Mesothelial cell of epicardium (in vitro differentiated cells): ENCODE results near the gene STARD13. TPM values are rescaled to one million over a fixed set of nuclear protein-coding genes. Genes with fewer than 3 reads are reported as not detected.

Source experiments
- DNase-seq, 2 experiments: peaks; one replicate each; pipeline ENCODE4 v3.0.0; 2021; ENCODE audit warnings: low spot score in 2 of 2; ENCODE audit not compliant: unreplicated experiment in 2 of 2
- H3K27ac Mint-ChIP-seq: 2 replicates; pipeline ENCODE4 v1.8.0; 2021; ENCODE audit warnings: mixed read lengths
- H3K27me3 Mint-ChIP-seq: 2 replicates; pipeline ENCODE4 v1.8.0; 2021; ENCODE audit warnings: low read depth, mixed read lengths
- H3K36me3 Mint-ChIP-seq: 2 replicates; pipeline ENCODE4 v1.8.0; 2021; ENCODE audit warnings: mixed read lengths
- H3K4me1 Mint-ChIP-seq: 2 replicates; pipeline ENCODE4 v1.8.0; 2021; ENCODE audit warnings: mixed read lengths
- H3K4me3 Mint-ChIP-seq: 2 replicates; pipeline ENCODE4 v1.8.0; 2021; ENCODE audit warnings: mild to moderate bottlenecking, moderate library complexity, mixed read lengths
- H3K9me3 Mint-ChIP-seq: 2 replicates; pipeline ENCODE4 v1.8.0; 2021; ENCODE audit warnings: mixed read lengths
- CTCF ChIP-seq: fragments of 200-600 bp; sonication (generic); IDR thresholded peaks from one replicate; pipeline ENCODE4 v1.5.0; 2021; ENCODE audit warnings: antibody characterized with exemption; ENCODE audit not compliant: unreplicated experiment
- total RNA-seq: library from RNA; stranded (reverse); gene quantifications from 3 replicates; pipeline ENCODE4 v1.2.1, GENCODE V29; 2021

Gene STARD13
- total RNA-seq, 1 donor from 2014 or later, result 23.0 TPM

- no peak for DNase-seq
- H3K36me3 Mint-ChIP-seq, result peaks cover 1% of the 10 kb centered on the region
- H3K27ac Mint-ChIP-seq, result no peak overlapping the region
- no peaks in the 10 kb centered on the region for H3K9me3 Mint-ChIP-seq
- TF ChIP-seq CTCF, result no peak
- no peaks in the 10 kb centered on the region for H3K27me3 Mint-ChIP-seq
- no peak overlapping the region for H3K4me3 Mint-ChIP-seq
- H3K4me1 Mint-ChIP-seq, result peaks cover 15% of the 10 kb centered on the region
Measured at GRCh38 chr13:33252135-33252534, 33.4 kb downstream of the STARD13 start.

- Mint-ChIP-seq H3K27me3 (no peaks in the 10 kb centered on the region), H3K4me1 (peaks cover 17% of the 10 kb centered on the region), H3K27ac (no peak overlapping the region), H3K9me3 (no peaks in the 10 kb centered on the region), H3K4me3 (no peak overlapping the region), H3K36me3 (peaks cover under 1% of the 10 kb centered on the region)
- no peak for TF ChIP-seq CTCF
- no peak for DNase-seq
Measured at GRCh38 chr13:33251131-33251661, 34.4 kb downstream of the STARD13 start.

- Mint-ChIP-seq H3K27me3 (no peaks in the 10 kb centered on the region), H3K4me1 (peaks cover 23% of the 10 kb centered on the region), H3K9me3 (no peaks in the 10 kb centered on the region), H3K4me3 (no peak overlapping the region), H3K36me3 (no peaks in the 10 kb centered on the region), H3K27ac (no peak overlapping the region)
- DNase-seq, result no peak
- no peak for TF ChIP-seq CTCF
Measured at GRCh38 chr13:33250609-33251008, 34.9 kb downstream of the STARD13 start.

- Mint-ChIP-seq H3K4me3 (no peak overlapping the region), H3K9me3 (no peaks in the 10 kb centered on the region), H3K36me3 (no peaks in the 10 kb centered on the region), H3K27ac (no peak overlapping the region), H3K27me3 (no peaks in the 10 kb centered on the region), H3K4me1 (peaks cover 29% of the 10 kb centered on the region)
- no peak for DNase-seq
- TF ChIP-seq CTCF, result no peak
Measured at GRCh38 chr13:33249894-33250293, 35.7 kb downstream of the STARD13 start.

GRCh38 chr13:33249066-33249465 lies 36.5 kb downstream of the STARD13 start:
- no peak overlapping the region for H3K27ac Mint-ChIP-seq
- H3K27me3 Mint-ChIP-seq, result no peaks in the 10 kb centered on the region
- no peak overlapping the region for H3K4me3 Mint-ChIP-seq

More at GRCh38 chr13:33249066-33249465, 36.5 kb downstream of the STARD13 start:
- H3K9me3 Mint-ChIP-seq, result no peaks in the 10 kb centered on the region
- no peak for TF ChIP-seq CTCF
- DNase-seq, result no peak
- H3K4me1 Mint-ChIP-seq, result peaks cover 29% of the 10 kb centered on the region
- no peaks in the 10 kb centered on the region for H3K36me3 Mint-ChIP-seq
